Mucosa of rectum (tissue), 2 donors: ENCODE results near the gene RPS6KC1.
"Not testable (repeated sequence)": the region's sequence is repeated elsewhere in the genome, so short reads cannot be mapped to it uniquely, and the experiment has no call there.

Experiments
- H3K27ac ChIP-seq, 2 donors: one replicate each; pipeline ENCODE4 v1.7.0; 2013; ENCODE audit warnings: inconsistent platforms in 2 of 2, low read depth in 2 of 2, low read length in 2 of 2
- H3K27me3 ChIP-seq, 2 donors: one replicate each; pipeline ENCODE4 v1.7.0; 2013; ENCODE audit warnings: low read length in 2 of 2; ENCODE audit not compliant: control insufficient read depth in 2 of 2, insufficient read depth in 2 of 2
- H3K36me3 ChIP-seq, 2 donors: one replicate each; pipeline ENCODE4 v1.7.0; 2013; ENCODE audit warnings: low read length in 2 of 2; ENCODE audit not compliant: control insufficient read depth in 2 of 2, insufficient read depth in 2 of 2
- H3K4me1 ChIP-seq, 2 donors: one replicate each; pipeline ENCODE4 v1.7.0; 2013; ENCODE audit warnings: low read length in 2 of 2, mild to moderate bottlenecking in 1 of 2; ENCODE audit not compliant: control insufficient read depth in 2 of 2, insufficient read depth in 2 of 2
- H3K4me3 ChIP-seq, 2 donors: one replicate each; pipeline ENCODE4 v1.7.0; 2013; ENCODE audit warnings: low read length in 2 of 2
- H3K9ac ChIP-seq, 2 donors: one replicate each; pipeline ENCODE4 v1.7.0; 2013; ENCODE audit warnings: low read length in 2 of 2, low read depth in 1 of 2, mild to moderate bottlenecking in 1 of 2
- H3K9me3 ChIP-seq, 2 donors: one replicate each; pipeline ENCODE4 v1.7.0; 2013; ENCODE audit warnings: low read length in 2 of 2; ENCODE audit not compliant: control insufficient read depth in 2 of 2
- donor health status: healthy.
- donor health status: Normal muscosa, but diverticular disease.

Gene RPS6KC1

GRCh38 chr1:213051127-213051880, at the start of gene RPS6KC1:
Gene RPS6KC1 (plus strand): TSS chr1:213051241. CDS start chr1:213051405, 164 bp downstream.
- Histone ChIP-seq H3K27me3 (peaks cover 0 to 4% of the 10 kb centered on the region in 2 donors), H3K9me3 (no peaks in the 10 kb centered on the region), H3K4me3 (peak within 1 kb of the TSS; percentile 92 to 96), H3K4me1 (peaks cover 0 to 8% of the 10 kb centered on the region in 2 donors), H3K36me3 (no peaks in the 10 kb centered on the region), H3K9ac (peak within 1 kb of the TSS; percentile 80), H3K27ac (peak within 1 kb of the TSS; percentile 67 to 82)

GRCh38 chr1:213003256-213003655, 47.8 kb upstream of the RPS6KC1 start:
- no peak overlapping the region for H3K9ac ChIP-seq
- no peak overlapping the region for H3K27ac ChIP-seq
- H3K4me1 ChIP-seq = no peaks in the 10 kb centered on the region
- no peak overlapping the region for H3K4me3 ChIP-seq
- H3K36me3 ChIP-seq = peaks cover 18 to 35% of the 10 kb centered on the region in 2 donors
- no peaks in the 10 kb centered on the region for H3K9me3 ChIP-seq
- no peaks in the 10 kb centered on the region for H3K27me3 ChIP-seq

- Histone ChIP-seq H3K27ac (no peak overlapping the region), H3K4me1 (no peaks in the 10 kb centered on the region), H3K9me3 (no peaks in the 10 kb centered on the region), H3K27me3 (no peaks in the 10 kb centered on the region), H3K9ac (no peak overlapping the region), H3K4me3 (no peak overlapping the region), H3K36me3 (peaks cover 11 to 30% of the 10 kb centered on the region in 2 donors)
Observed at GRCh38 chr1:213008564-213008963, 42.5 kb upstream of the RPS6KC1 start.

GRCh38 chr1:213014642-213015041, 36.4 kb upstream of the RPS6KC1 start:
- H3K36me3 ChIP-seq = peaks cover 0 to 10% of the 10 kb centered on the region in 2 donors
- peaks cover 0 to 3% of the 10 kb centered on the region in 2 donors for H3K4me1 ChIP-seq
- no peaks in the 10 kb centered on the region for H3K9me3 ChIP-seq
- H3K9ac ChIP-seq = peak overlapping the region; percentile 83 to 90
- no peaks in the 10 kb centered on the region for H3K27me3 ChIP-seq
- peak overlapping the region; percentile 88 to 93 for H3K4me3 ChIP-seq
- H3K27ac ChIP-seq = peak overlapping the region; percentile 83 to 92

- Histone ChIP-seq H3K4me3 (peak within 1 kb of the TSS; percentile 88 to 93), H3K36me3 (peaks cover 0 to 10% of the 10 kb centered on the region in 2 donors), H3K27me3 (no peaks in the 10 kb centered on the region), H3K27ac (peak within 1 kb of the TSS; percentile 83 to 92), H3K9ac (peak within 1 kb of the TSS; percentile 83 to 90), H3K4me1 (peaks cover 0 to 3% of the 10 kb centered on the region in 2 donors), H3K9me3 (no peaks in the 10 kb centered on the region)
Observed at GRCh38 chr1:213015099-213016050, 35.7 kb upstream of the RPS6KC1 start, which contains the start of gene ANGEL2. Gene ANGEL2 (minus strand): TSS chr1:213015867. CDS start chr1:213015671, 196 bp downstream.

GRCh38 chr1:213017447-213018273, 33.4 kb upstream of the RPS6KC1 start:
- peaks cover 0 to 4% of the 10 kb centered on the region in 2 donors for H3K36me3 ChIP-seq
- no peak overlapping the region for H3K4me3 ChIP-seq
- peaks cover 0 to 3% of the 10 kb centered on the region in 2 donors for H3K4me1 ChIP-seq
- no peak overlapping the region for H3K9ac ChIP-seq
- H3K27me3 ChIP-seq = peaks cover 0 to 2% of the 10 kb centered on the region in 2 donors
- H3K27ac ChIP-seq = no peak overlapping the region
- no peaks in the 10 kb centered on the region for H3K9me3 ChIP-seq

- H3K27ac ChIP-seq = no peak overlapping the region
- no peak overlapping the region for H3K4me3 ChIP-seq
Observed at GRCh38 chr1:213019450-213019849, 31.6 kb upstream of the RPS6KC1 start.

GRCh38 chr1:213020016-213020415, 31.0 kb upstream of the RPS6KC1 start:
- Histone ChIP-seq H3K36me3 (no peaks in the 10 kb centered on the region), H3K4me3 (no peak overlapping the region), H3K4me1 (no peaks in the 10 kb centered on the region), H3K9ac (no peak overlapping the region), H3K27me3 (peaks cover 2 to 5% of the 10 kb centered on the region in 2 donors), H3K9me3 (no peaks in the 10 kb centered on the region), H3K27ac (no peak overlapping the region)

More at GRCh38 chr1:213019450-213019849, 31.6 kb upstream of the RPS6KC1 start:
- peaks cover 2 to 5% of the 10 kb centered on the region in 2 donors for H3K27me3 ChIP-seq
- H3K9ac ChIP-seq = no peak overlapping the region
- H3K36me3 ChIP-seq = no peaks in the 10 kb centered on the region
- H3K4me1 ChIP-seq = peaks cover 0 to 3% of the 10 kb centered on the region in 2 donors
- no peaks in the 10 kb centered on the region for H3K9me3 ChIP-seq

GRCh38 chr1:213027024-213027423, 24.0 kb upstream of the RPS6KC1 start:
- not testable (repeated sequence) for H3K4me1 ChIP-seq, H3K4me3 ChIP-seq, H3K9ac ChIP-seq, H3K36me3 ChIP-seq, H3K27ac ChIP-seq, H3K27me3 ChIP-seq, H3K9me3 ChIP-seq
